Activated CD8-positive, alpha-beta memory T cell treated with anti-CD3 and anti-CD28 coated beads, Interleukin-2, amount 50 U/mL, for 24 hours (primary cell): ENCODE results near the gene TXNDC9.
"Not testable (repeated sequence)": the region's sequence is repeated elsewhere in the genome, so short reads cannot be mapped to it uniquely, and the experiment has no call there.

Experiments
- DNase-seq: peaks from one replicate; pipeline ENCODE4 v3.0.0-alpha.2; 2020; ENCODE audit errors: extremely low read depth

Gene TXNDC9

GRCh38 chr2:99325384-99325783 is 10.7 kb downstream of the TXNDC9 start:
- DNase-seq: no peak

GRCh38 chr2:99317873-99318200 is 18.3 kb downstream of the TXNDC9 start:
- DNase-seq: not testable (repeated sequence)

- no peak for DNase-seq
Observed at GRCh38 chr2:99317161-99317872, 18.8 kb downstream of the TXNDC9 start.

- DNase-seq: not testable (repeated sequence)
Observed at GRCh38 chr2:99301097-99301496, 35.0 kb downstream of the TXNDC9 start, which contains the start of gene LYG1. TSS of gene LYG1 (minus strand) at chr2:99301197. CDS start at chr2:99295670, 5,527 bp downstream.

GRCh38 chr2:99299580-99299979 is 36.6 kb downstream of the TXNDC9 start:
- DNase-seq: no peak

- DNase-seq: no peak
Observed at GRCh38 chr2:99297994-99298393, 38.1 kb downstream of the TXNDC9 start.

- DNase-seq: no peak
Observed at GRCh38 chr2:99285526-99285925, 50.6 kb downstream of the TXNDC9 start.

- no peak for DNase-seq
Observed at GRCh38 chr2:99279969-99280695, 56.0 kb downstream of the TXNDC9 start.

- no peak for DNase-seq
Observed at GRCh38 chr2:99278793-99279291, 57.3 kb downstream of the TXNDC9 start.

GRCh38 chr2:99278195-99278765 is 57.9 kb downstream of the TXNDC9 start:
- not testable (repeated sequence) for DNase-seq

GRCh38 chr2:99275882-99276281 is 60.3 kb downstream of the TXNDC9 start:
- no peak for DNase-seq
